H1 (cell line): ENCODE data around the gene SEMA7A. TPM values are rescaled to one million over a fixed set of nuclear protein-coding genes. Genes with fewer than 3 reads are reported as not detected.

Experiments used
- JUN ChIP-seq: IDR thresholded peaks from 2 replicates; pipeline ENCODE4 v1.6.1; 2011; ENCODE audit warnings: low read depth, mild to moderate bottlenecking, improper control_type of control experiment, low read length
- KDM4A ChIP-seq: IDR thresholded peaks from one replicate; pipeline ENCODE4 v1.7.1; 2012; ENCODE audit warnings: low read depth, mild to moderate bottlenecking, moderate library complexity, low read length, inconsistent platforms; ENCODE audit not compliant: severe bottlenecking
- MAX ChIP-seq: IDR thresholded peaks from 2 replicates; pipeline ENCODE4 v1.6.1; 2012; ENCODE audit warnings: inconsistent platforms
- RNF2 ChIP-seq: fragments of 200-900, 300-1000 bp; sonication (generic); IDR thresholded peaks from 2 replicates; pipeline ENCODE4 v1.7.1; 2016; ENCODE audit warnings: borderline replicate concordance, low read depth, mild to moderate bottlenecking, antibody characterized with exemption, low read length; ENCODE audit not compliant: poor library complexity, severe bottlenecking; ENCODE audit errors: missing control alignments
- polyA plus RNA-seq, 7 experiments: library from polyadenylated mRNA; depleted of rRNA in 3 of 7; stranded (reverse) in 5 of 7; unstranded in 2 of 7; fragments of >200 nt in 5 of 7; fragments of 200-250 nt in 2 of 7; gene quantifications; 1 replicate in 5 of 7; 2 replicates in 1 of 7; 4 replicates in 1 of 7; pipeline versions ENCODE4 v1.2.1 to v1.2.3, GENCODE V29; 2011 to 2013; ENCODE audit warnings: missing spikeins in 2 of 7, mixed read lengths in 2 of 7
- total RNA-seq: library from RNA; stranded (reverse); fragmentation: NEBNext Ultra II Directional; extraction: Animal tissue kit (Norgen Biotek cat#: 25700); gene quantifications from 2 replicates; pipeline ENCODE4 v1.2.1, GENCODE V29; 2021

Gene SEMA7A
- total and polyA plus RNA-seq, 2 of the 8 experiments (the other 6 are each of a cell fraction or from before 2014, with no cell fraction given), result 10.7 to 15.0 TPM

GRCh38 chr15:74392902-74393301 lies 40.9 kb downstream of the SEMA7A start (continued):
- TF ChIP-seq MAX (no peak), KDM4A (no peak), JUN (no peak), RNF2 (no peak)
